GM19025 (cell line): ENCODE results near the gene ATXN1.

Experiments
- ATAC-seq: cut with Tn5 transposase; IDR thresholded peaks from one replicate; pipeline ENCODE4 v1.9.1; 2021; ENCODE audit warnings: mild to moderate bottlenecking, low read depth, moderate library complexity; ENCODE audit not compliant: unreplicated experiment

ATXN1 gene

GRCh38 chr6:16434885-16435284, 326.4 kb downstream of the ATXN1 start:
- ATAC-seq, result no peak

- no peak for ATAC-seq
These were observed 327.8 kb downstream of the ATXN1 start for GRCh38 chr6:16433338-16433890.

- peak; percentile 57 for ATAC-seq
These were observed 328.9 kb downstream of the ATXN1 start for GRCh38 chr6:16432075-16433032.

GRCh38 chr6:16431106-16431505, 330.2 kb downstream of the ATXN1 start:
- ATAC-seq, result no peak

GRCh38 chr6:16430391-16431089, 330.7 kb downstream of the ATXN1 start:
- ATAC-seq, result no peak

- ATAC-seq, result no peak
These were observed 331.6 kb downstream of the ATXN1 start for GRCh38 chr6:16429669-16430068.

- no peak for ATAC-seq
These were observed 334.1 kb downstream of the ATXN1 start for GRCh38 chr6:16427124-16427523.

- no peak for ATAC-seq
These were observed 335.2 kb downstream of the ATXN1 start for GRCh38 chr6:16425881-16426615.

- ATAC-seq, result peak; percentile 8
These were observed 339.7 kb downstream of the ATXN1 start for GRCh38 chr6:16421462-16421960.

GRCh38 chr6:16420715-16421461, 340.4 kb downstream of the ATXN1 start:
- ATAC-seq, result peak; percentile 57

GRCh38 chr6:16420337-16420714, 340.9 kb downstream of the ATXN1 start:
- ATAC-seq, result no peak

- peak; percentile 62 for ATAC-seq
These were observed 341.5 kb downstream of the ATXN1 start for GRCh38 chr6:16419636-16420336.

- ATAC-seq, result no peak
These were observed 343.1 kb downstream of the ATXN1 start for GRCh38 chr6:16418151-16418550.

GRCh38 chr6:16415677-16416076, 345.6 kb downstream of the ATXN1 start:
- no peak for ATAC-seq

- ATAC-seq, result peak; percentile 53
These were observed 347.1 kb downstream of the ATXN1 start for GRCh38 chr6:16414205-16414604.

GRCh38 chr6:16413399-16413798, 347.9 kb downstream of the ATXN1 start:
- no peak for ATAC-seq

GRCh38 chr6:16412982-16413381, 348.3 kb downstream of the ATXN1 start:
- ATAC-seq, result no peak

GRCh38 chr6:16412171-16412570, 349.1 kb downstream of the ATXN1 start:
- ATAC-seq, result no peak
